Mesenteric fat pad (tissue), 1 donor: ENCODE results near the gene ARHGEF10L. TPM values are rescaled to one million over a fixed set of nuclear protein-coding genes. Genes with fewer than 3 reads are reported as not detected.

Source experiments
- DNase-seq: peaks from one replicate; pipeline ENCODE4 v3.0.0-alpha.2; 2020; ENCODE audit warnings: low spot score
- total RNA-seq: library from RNA; stranded (reverse); fragmentation: NEBNext Ultra II Directional; extraction: Animal tissue kit (Norgen Biotek cat#: 25700); gene quantifications from one replicate; pipeline ENCODE4 v1.2.1, GENCODE V29; 2021
- donor health status: DM: yes; HTN: yes; CAD: no.

ARHGEF10L gene
- total RNA-seq, 1 donor from 2014 or later, result 37.0 TPM

DNA sequence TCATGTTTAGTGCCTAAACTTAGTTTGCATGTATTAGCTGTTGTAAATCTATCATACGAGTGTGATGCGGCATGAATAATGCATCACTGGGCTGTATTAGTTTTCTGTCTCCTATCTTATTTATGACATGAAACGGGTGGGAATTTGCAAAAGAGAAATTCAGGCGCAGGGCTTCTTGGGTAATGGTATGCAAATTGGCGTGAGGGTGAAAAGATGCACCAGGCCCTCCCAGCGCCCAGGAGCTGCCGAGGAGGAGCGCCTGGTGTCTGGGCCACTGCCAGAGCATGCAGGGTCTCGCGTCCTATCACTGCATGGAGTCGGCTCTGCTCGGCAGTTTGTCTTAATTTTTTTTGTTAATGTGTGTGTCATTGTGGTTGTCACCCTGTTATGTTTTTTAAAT lies 132.7 kb downstream of the ARHGEF10L start:
- no peak for DNase-seq

DNA sequence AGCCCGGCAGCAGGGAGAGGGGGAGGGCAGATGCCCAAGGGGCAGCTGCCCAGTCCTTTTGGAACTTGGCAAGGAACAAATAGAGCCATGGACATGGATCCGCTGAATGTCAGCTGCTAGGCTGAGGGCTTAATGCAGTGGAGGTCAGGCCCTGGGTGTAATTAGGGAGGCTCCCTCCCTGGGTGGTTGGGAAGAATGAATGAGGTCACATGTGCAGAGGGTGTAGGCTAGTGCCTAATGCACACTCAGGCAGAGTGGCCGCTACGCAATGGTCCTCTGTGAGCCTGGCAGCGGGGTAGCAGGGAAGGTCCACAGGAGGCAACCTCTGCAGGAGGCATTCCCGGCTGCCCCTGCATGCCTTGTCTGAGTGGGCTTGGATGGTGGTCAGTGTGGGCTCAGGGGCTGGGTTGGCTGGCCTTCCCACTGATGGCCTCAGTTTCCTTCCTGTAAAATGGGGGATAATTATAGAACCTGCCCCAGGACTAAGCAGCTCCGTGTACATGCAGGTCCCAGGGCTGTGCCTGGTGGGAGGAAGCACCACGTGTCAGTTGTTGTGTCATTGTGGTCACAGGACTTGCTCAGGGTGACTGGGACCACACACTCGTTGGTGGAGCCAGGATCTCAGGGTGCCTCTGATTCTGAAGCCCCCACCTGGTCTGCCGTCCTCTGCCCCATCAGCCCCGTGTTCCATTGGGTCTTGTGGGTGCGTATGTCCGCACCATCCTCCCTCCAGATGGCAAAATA lies 134.0 kb downstream of the ARHGEF10L start:
- no peak for DNase-seq

DNA sequence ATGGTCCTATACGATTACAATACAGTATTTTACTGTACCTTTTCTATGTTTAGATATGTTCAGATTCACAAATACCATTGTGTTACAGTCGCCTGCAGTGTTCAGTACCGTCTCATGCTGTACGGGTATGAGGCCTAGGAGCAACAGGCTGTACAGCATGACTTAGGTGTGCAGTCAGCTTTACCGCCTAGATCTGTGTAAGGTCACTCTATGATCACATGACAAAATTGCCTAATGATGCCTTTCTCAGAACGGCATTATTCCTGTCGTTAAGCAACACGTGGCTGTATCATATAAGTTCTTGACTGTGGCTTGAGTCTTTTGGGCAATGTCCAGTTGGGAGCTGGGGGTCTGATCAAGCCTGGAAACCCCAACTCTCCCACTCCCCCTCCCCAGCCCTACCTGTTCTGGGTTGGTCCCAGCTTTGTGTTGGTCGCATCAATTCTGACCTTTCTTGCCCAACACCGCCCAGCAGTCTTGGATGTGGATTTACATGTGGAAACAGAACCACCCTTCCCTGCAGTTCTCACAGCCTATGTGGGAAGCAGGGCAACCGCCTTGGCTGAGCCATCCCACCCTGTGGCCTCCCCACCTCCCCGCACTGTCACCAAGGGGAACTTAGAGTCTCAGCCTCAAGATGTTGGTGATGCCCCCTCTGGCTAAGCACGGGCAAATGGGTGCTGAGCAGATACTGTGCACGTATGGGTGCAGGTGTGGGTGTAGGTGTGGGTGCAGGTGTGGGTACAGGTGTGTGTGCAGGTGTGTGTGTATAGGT lies 135.4 kb downstream of the ARHGEF10L start:
- no peak for DNase-seq

DNA sequence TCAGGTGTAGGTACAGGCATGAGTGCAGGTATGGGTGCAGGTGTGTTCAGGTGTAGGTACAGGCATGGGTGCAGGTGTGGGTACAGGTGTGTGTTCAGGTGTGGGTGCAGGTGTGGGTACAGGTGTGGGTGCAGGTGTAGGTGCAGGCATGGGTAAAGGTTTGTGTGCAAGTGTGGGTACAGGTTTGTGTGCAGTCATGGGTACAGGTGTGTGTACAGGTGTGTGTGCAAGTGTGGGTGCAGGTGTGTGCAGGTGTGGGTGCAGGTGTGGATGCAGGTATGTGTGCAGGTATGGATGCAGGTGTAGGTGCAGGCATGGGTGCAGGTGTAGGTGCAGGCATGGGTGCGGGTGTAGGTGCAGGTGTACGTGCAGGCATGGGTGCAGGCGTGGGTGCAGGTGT lies 136.2 kb downstream of the ARHGEF10L start:
- DNase-seq, result no peak

DNA sequence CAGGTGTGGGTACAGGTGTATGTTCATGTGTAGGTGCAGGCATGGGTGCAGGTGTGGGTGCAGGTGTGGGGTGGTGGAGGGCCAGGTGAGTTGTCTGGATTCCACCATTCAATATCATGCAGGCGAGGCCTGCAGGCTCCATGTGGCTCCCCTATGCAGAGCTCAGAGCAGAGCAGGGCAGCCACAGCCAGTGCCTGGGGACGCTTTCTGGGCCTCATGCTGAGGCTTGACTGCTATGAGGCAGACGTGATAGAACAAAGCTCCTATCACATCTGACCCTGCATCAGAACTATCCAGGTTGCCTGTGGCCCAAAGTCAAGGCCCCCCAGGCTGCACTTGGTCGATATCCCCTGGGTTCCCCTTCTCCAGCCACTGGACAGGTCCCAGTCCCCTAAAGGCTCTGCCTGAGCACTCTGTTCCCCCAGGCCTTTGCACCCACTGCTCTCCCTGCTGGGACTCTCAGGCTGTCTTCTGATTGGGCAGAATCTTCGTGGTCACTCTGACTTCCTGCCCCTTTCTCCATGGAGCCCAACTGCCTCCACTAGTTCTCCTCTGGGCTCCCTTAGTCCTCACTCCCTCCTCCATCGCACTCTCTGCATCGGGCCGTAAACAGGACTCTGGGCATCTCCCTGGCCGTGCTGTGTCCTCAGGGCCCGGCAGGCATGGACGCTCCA lies 137.0 kb downstream of the ARHGEF10L start:
- DNase-seq, result no peak

- DNase-seq, result no peak
Observed at GRCh38 chr1:17678011-17678410, 138.5 kb downstream of the ARHGEF10L start.

DNA sequence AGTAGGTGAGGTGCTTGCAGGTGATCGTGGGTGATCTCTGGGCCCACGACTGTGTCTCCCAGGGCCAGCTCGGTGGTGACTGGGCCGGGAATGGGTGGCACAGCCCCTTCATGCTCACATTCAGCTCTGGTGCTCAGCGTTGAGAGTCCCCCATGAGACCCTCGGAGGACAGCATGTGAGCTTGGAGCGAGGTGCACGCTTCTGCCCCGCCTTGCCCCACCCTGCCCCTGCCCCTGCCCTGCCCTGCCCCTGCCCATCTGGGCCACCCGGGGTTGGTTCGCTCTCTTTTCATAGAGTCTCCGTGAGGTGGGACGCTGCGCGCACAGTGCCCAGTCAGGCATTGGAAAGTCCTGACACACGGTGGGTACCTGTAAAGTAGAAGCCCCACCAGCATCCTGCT lies 140.4 kb downstream of the ARHGEF10L start:
- no peak for DNase-seq

GRCh38 chr1:17680308-17680707 lies 140.8 kb downstream of the ARHGEF10L start:
- DNase-seq, result no peak

- DNase-seq, result no peak
Observed at GRCh38 chr1:17682400-17682799, 142.9 kb downstream of the ARHGEF10L start.

GRCh38 chr1:17683598-17683997 lies 144.1 kb downstream of the ARHGEF10L start:
- no peak for DNase-seq

DNA sequence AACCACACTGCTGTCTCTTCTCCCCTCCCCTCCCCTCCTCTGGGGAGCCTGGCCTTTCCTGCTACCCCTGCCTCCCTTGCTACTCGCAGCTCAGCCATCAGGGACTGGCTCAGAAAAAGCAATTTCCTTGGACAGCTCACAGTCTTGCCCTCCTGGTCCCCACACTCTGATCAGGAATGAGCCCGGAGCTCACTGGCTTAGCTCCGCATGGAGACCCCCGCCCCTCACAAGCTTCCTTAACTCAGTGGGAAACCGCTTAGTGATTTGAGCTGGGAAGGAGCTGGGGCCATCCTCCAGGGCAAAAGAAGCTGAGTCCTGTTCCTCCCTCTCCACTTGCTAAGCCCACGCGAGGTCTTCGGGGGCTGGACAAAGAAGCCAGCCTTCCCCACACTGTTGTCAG lies 145.3 kb downstream of the ARHGEF10L start:
- DNase-seq, result no peak

GRCh38 chr1:17686258-17686657 lies 146.8 kb downstream of the ARHGEF10L start:
- no peak for DNase-seq

GRCh38 chr1:17687145-17687544 lies 147.6 kb downstream of the ARHGEF10L start:
- DNase-seq, result no peak

GRCh38 chr1:17688217-17688810 lies 148.8 kb downstream of the ARHGEF10L start:
- no peak for DNase-seq

GRCh38 chr1:17689011-17689410 lies 149.5 kb downstream of the ARHGEF10L start:
- no peak for DNase-seq

DNA sequence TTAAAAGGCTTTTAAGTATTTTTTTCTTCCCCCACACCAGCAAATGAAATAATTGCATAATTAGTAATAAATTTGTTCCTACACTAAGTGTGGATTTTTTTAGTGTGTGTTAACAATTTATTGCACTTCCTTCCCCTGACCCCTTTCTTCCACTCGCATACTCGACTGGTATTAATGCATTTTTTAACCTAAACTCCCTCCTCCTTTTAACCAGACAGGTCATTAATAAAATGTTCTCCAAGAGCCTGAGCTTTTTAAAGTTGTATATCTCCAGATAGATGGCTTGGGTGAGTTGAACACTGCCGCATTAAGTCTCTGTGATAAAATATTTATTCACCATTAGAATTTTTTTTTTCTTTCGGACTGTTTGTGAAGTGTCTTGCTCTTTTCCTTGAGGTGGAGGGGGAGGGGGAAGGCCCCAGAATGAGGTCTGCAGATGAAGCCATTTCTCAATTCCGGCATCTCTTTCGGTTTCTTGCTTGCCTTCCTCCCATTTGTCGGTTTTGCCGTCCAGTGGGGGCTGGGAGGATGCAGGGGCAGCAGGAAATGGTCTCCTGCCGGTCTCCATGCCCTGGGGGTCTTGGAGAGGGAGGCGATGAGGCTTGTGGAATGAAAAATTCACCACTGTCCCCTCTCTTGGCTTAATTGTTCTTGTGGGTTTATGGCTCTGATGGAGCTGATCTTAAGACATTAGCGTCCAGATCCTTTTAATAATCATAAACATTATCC lies 151.6 kb downstream of the ARHGEF10L start:
- no peak for DNase-seq

DNA sequence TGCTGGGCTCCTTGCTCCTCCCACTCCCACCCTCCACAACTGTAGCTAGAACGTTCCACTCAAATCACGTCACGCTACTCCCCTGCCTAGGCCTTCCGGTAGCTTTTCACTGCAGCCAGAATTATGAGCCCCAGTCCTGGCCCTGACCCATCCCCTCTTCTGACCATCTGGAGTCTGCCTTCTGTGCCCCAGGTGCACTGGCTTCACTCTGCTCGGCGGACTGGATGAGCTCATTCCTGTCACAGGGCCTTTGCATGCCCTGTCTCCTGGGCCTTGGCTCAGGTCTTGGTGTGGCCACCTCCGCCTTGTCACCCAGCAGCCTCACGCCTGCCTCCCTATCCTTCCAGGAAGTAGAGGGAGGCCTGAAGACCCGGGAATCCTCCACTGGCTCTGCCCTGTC lies 153.1 kb downstream of the ARHGEF10L start:
- no peak for DNase-seq

DNA sequence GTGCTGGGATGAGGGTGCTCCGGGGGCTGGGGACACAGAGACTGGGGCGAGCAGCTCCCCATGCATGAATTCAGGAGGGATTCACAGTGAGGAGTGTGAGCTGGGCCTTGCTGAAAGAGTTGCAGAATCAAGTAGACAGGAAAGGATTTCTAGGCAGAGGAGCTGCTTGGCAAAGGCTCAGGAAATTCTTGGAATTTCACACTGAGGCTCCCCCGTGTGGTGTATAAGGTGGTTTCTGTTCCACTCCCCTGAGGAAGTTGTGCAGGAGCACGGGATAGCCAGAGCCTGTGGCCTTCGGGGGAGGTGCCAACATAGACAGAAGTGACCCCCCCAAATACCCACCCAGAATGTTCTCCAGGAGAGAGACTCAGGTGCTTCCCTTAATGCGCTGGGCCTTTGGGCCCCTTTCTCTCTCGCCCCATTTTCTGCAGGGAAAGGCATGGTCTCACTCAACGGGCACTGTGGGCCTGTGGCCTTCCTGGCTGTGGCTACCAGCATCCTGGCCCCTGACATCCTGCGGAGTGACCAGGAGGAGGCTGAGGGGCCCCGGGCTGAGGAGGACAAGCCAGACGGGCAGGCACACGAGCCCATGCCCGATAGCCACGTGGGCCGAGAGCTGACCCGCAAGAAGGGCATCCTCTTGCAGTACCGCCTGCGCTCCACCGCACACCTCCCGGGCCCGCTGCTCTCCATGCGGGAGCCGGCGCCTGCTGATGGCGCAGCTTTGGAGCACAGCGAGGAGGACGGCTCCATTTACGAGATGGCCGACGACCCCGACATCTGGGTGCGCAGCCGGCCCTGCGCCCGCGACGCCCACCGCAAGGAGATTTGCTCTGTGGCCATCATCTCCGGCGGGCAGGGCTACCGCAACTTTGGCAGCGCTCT lies 157.2 kb downstream of the ARHGEF10L start:
- no peak for DNase-seq

DNA sequence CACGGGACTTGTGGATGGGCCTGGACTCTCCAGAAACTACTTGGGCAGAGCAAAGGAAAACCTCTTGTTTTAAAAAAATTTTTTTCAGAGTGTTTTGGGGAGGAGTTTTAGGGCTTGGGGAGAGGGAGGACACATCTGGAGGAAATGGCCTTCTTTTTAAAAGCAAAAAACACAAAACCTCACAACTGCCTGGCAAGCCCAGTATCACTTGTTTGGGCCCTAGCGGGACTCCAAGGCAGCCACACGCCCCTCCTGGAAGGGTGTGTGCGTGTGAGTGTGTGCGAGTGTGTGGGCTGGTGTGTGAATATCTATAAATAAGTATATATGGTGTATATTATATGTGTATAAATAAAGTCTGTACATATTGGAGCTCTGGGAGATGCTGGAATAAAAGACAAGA lies 158.0 kb downstream of the ARHGEF10L start:
- DNase-seq, result no peak

GRCh38 chr1:17699581-17699980 lies 160.1 kb downstream of the ARHGEF10L start:
- no peak for DNase-seq
